ENCODE data around the gene SCYL2.

- TF ChIP-seq POLR2A (IDR thresholded peaks at IDR 0.05; ENCODE audit: low read length) (no peak), GATA1 (IDR thresholded peaks at IDR 0.05; ENCODE audit: low read depth, low read length) (no peak)
Measured at GRCh38 chr12:100332852-100333251, 65.9 kb downstream of the SCYL2 start.
